UCSD-AML1 (cell line): Measurements from ENCODE around the gene CNTN3.

Experiments used
- DNase-seq: peaks from one replicate; lab custom pipeline; 2025; ENCODE audit not compliant: unreplicated experiment; lab: John Stamatoyannopoulos, UW

CNTN3 gene

GRCh38 chr3:74611206-74611605 lies 3.3 kb downstream of the CNTN3 start:
- no peak for DNase-seq

GRCh38 chr3:74607803-74608202 lies 6.7 kb downstream of the CNTN3 start:
- DNase-seq = no peak

DNA sequence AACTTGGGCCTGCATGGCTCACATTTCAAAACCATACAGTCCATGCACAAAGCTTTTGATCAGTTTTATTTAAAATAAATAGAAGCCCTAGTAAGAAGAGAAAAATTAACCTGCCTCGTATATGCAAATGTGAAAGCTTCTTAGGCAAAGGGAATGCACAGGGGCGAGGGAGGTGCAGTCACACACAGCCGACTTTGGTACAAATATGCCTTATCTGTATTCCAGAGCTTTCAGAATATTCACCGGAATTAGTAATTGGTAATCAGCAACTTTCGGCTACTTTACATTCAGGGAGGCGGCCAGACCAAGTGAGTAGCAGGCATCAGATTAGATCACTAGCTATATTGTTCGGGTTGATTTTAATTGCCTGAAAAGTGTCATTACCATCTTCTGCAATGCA lies 7.5 kb downstream of the CNTN3 start:
- DNase-seq = no peak

GRCh38 chr3:74605437-74605836 lies 9.0 kb downstream of the CNTN3 start:
- DNase-seq = no peak

- no peak for DNase-seq
Measured at GRCh38 chr3:74603292-74603691, 11.2 kb downstream of the CNTN3 start.

GRCh38 chr3:74602471-74602870 lies 12.0 kb downstream of the CNTN3 start:
- DNase-seq = no peak

DNA sequence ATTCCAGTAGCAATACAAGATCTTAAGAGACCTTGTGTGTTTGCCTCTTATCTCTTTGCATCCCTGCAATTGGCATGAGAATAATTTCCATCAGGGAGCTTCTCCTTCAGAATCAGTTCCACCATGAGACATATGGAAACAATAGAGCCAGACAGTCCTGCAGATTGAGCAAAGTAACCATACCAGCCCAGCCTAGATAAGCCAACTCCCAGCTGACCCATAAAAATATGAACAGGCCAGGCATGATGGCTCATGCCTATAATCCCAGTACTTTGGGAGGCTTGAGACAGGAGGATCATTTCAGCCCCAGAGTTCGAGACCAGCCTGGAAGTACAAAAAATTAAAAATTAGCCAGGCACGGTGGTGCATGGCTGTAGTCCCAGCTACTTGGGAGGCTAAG lies 12.7 kb downstream of the CNTN3 start:
- no peak for DNase-seq

- no peak for DNase-seq
Measured at GRCh38 chr3:74599564-74599963, 14.9 kb downstream of the CNTN3 start.

GRCh38 chr3:74593152-74593551 lies 21.3 kb downstream of the CNTN3 start:
- no peak for DNase-seq

DNA sequence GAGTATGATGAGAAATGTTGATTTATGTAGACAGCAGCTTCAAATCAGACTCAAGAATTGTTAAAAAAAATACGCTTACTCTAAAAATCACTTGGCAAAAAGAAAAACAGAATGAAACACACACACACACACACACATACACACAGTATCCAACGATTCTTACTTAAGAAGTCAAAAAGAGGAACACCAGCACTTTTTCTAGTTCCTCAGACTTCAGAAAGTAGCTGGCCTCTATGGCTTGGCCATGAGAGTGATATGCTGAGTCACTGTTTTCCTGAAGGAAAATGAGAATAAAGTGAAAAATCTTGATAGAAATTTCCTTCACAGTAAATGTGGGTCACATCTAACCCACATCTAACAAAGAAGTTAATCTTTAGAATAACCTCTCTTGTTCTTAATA lies 22.1 kb downstream of the CNTN3 start:
- no peak for DNase-seq

DNA sequence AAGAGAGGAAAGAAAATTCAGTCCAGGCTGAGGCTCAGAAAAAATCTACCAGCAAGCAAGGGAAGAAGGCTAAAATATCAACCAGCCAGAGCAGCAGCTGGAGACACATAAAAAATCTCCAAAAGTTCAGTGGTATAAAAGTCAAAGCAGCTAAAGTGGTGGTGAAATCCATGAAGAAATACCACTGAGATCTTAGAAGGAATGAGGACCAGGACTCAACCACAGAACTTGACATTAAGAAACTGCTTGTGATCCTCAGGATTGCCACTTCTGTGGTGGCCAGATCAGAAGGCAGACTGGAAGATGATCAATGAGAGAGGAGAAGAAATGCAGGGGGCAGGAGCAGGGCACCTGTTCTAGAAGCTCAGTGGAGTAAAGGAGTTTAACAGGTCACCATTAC lies 22.5 kb downstream of the CNTN3 start:
- DNase-seq = no peak

DNA sequence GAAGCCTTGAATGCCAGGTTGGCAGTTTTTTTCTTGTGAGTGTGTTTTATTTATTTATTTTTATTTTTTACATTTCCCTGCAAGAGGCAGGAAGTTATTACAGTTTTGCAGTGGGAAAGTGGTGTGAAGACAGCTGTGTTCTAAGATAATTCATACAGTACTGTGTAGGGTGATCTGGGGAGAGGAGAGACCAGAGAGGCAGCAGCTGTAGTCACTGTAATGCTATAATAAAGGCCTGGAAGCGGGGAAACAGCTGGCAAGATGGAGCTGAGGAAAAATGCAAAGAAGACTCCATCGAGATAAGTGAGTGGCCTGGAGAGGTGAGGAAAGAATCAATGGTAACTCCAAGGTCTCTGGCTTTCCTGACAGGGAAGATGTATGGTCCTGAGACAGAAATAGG lies 23.1 kb downstream of the CNTN3 start:
- DNase-seq = no peak

DNA sequence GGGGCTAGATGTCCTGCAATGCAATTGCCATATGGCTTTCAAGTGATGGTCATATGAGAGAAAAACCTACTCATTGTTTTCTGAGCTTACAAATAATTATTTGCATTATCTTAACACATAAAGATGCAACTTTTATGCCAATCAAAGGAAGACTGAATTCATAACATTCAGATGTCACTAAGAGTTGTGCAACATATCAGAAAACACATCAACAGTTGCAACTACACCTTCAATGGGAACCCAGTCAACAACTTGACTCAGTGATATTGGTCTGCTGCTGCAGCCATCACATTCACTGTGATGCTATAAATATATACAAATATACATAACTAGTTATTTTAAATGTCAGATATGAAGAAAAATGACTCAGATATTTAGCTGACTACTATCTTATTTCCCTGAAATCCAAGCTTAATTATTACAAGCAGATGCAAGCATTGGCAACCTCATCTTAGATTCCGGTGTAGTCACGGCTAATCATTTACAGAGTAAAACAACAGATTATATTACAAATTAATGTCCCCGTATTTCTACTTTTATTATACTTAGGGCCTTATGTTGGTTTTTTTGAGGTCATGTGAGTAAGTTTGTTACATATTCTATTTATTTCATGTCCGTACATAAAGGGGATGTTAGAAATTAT lies 23.7 kb downstream of the CNTN3 start:
- no peak for DNase-seq

DNA sequence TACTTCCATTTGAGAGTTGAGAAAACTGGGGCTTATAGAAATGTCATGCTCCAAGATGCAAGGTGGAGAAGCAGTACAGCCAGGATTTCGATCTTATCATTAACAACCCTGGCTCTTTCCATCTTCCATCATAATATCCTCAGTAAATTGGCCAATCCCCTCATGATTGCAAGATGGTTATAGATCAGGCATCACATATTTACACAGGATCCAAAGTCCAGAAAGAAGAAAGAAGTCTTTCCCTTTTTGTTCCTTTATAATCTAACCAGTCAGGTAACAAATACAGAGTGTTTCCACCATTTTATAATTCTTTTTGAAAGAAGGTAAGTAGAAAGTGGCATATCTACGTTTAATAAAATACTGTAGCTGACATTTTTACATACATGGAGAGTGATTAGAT lies 29.7 kb downstream of the CNTN3 start:
- DNase-seq = no peak

- DNase-seq = no peak
Measured at GRCh38 chr3:74582982-74583381, 31.5 kb downstream of the CNTN3 start.

- DNase-seq = no peak
Measured at GRCh38 chr3:74575857-74576256, 38.6 kb downstream of the CNTN3 start.

DNA sequence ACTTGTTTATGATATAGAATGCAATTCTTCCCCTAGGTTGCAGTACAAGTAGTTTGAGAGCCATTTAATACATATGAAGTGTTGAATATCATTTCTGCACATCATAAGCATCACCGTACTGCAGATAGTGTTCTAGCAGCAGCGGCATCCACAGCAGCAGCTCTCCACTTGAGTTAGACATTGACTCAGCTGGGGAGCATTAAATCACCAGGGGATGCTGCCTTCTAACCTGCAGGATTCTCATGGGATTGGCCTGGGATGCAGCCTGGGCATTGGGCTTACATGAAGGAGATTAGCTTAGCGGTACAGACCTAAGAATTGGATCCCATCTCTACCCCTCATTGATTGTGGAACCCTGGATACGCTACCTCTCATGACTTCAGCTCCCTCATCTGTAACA lies 43.3 kb downstream of the CNTN3 start:
- DNase-seq = no peak
